Psoas muscle (tissue), 8 donors: ENCODE data around the gene E2F8. TPM values are rescaled to one million over a fixed set of nuclear protein-coding genes. Genes with fewer than 3 reads are reported as not detected.

ENCODE experiments used
- ATAC-seq, 4 donors: fragments of 200-7000 bp; cut with Tn5 transposase; one replicate each; pipeline ENCODE4 v1.9.1; 2020; ENCODE audit warnings: moderate library complexity in 3 of 4, mild to moderate bottlenecking in 2 of 4
- DNase-seq, 2 donors: peaks; one replicate each; pipeline ENCODE4 v3.0.0-alpha.2; 2020
- H3K27ac ChIP-seq: fragments of 200-600 bp; one replicate; pipeline ENCODE4 v1.8.0; 2022
- H3K27me3 ChIP-seq, 3 donors: fragments of 200-600 bp in 1 of 3; one replicate each; pipeline versions ENCODE4 v1.6.1 to v1.8.0; 2013 to 2022; ENCODE audit warnings: low read length in 2 of 3, mild to moderate bottlenecking in 2 of 3, moderate library complexity in 1 of 3; ENCODE audit not compliant: insufficient read depth in 3 of 3
- H3K36me3 ChIP-seq, 2 donors: fragments of 200-600 bp in 1 of 2; one replicate each; pipeline versions ENCODE4 v1.6.1 to v1.8.0; 2013 to 2022; ENCODE audit warnings: low read depth in 1 of 2, mild to moderate bottlenecking in 1 of 2, moderate library complexity in 1 of 2; ENCODE audit not compliant: insufficient read depth in 1 of 2
- H3K4me1 ChIP-seq: fragments of 200-600 bp; one replicate; pipeline ENCODE4 v1.8.0; 2022
- H3K4me3 ChIP-seq: fragments of 200-600 bp; one replicate; pipeline ENCODE4 v1.8.0; 2022; ENCODE audit warnings: mild to moderate bottlenecking
- H3K9me3 ChIP-seq: fragments of 200-600 bp; one replicate; pipeline ENCODE4 v1.8.0; 2022
- WGBS, 3 donors: extraction: QIAGEN DNeasy Blood & Tissue Kit; methylation state at CpG; one replicate each; pipeline versions ENCODE4 v1.1.6 to v1.1.7; 2013; 5-methylcytosine and 5-hydroxymethylcytosine counted together
- intact Hi-C, 2 donors: fragments of 100-400 bp; cut with DNase I; formaldehyde crosslinking; loops; one replicate each; pipeline versions ENCODE4 v1.11.0 to v1.14.2; 2022
- polyA plus RNA-seq, 3 donors: library from polyadenylated mRNA; stranded (reverse); fragments of 200-250 nt; gene quantifications; one replicate each; pipeline ENCODE4 v1.2.3, GENCODE V29; 2013
- total RNA-seq, 4 donors: library from RNA; stranded (reverse); fragmentation: NEBNext Ultra II Directional in 2 of 4; extraction: Animal tissue kit (Norgen Biotek cat#: 25700) in 2 of 4; gene quantifications; one replicate each; pipeline versions ENCODE4 v1.2.1 to v1.2.4, GENCODE V29; 2021 to 2023
- TF ChIP-seq, protein P1 (sequence below): fragments of 200-600 bp; IDR thresholded peaks from one replicate; pipeline ENCODE4 v1.8.0; 2022; ENCODE audit warnings: antibody characterized with exemption
- donor health status: healthy with polysubstance abuse.
- donor health status: DM: no; HTN: no; CAD: no; lungs with moderate emphysema.
- donor health status: Bipolar disorder and iron deficiency.
- donor health status: healthy.
- donor health status: DM: yes; HTN: yes; CAD: no.
- donor health status: DM: no; HTN: no; CAD: no.
- donor health status: DM: no; HTN: no; CAD: no.
- donor health status: DM: yes; HTN: yes; CAD: no.

Gene E2F8
- total and polyA plus RNA-seq, 7 donors, result 1.00 to 11.6 (median 1.5) TPM

DNA sequence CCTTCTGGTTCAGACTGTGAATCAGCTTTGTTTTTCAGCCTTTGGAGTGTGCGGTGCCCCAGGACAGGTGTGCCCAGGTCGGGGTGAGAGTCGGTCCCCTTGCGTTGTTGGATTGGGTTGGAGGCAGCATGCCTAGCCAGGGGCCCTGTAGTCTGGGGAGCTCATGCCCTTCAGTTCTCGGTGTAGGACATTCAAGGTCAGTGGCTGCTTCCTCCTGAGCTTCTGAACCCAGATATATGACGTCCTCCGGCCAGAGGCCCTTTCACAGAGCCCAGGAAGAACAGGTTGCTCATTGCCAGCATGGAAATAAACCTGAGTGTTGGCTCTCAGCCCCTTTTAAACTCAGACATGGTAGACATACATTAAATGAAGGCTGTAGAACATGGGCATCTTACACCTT lies 41.7 kb downstream of the E2F8 start:
- H3K27ac ChIP-seq, result peak overlapping the region; percentile 90
- no peak for ATAC-seq

DNA sequence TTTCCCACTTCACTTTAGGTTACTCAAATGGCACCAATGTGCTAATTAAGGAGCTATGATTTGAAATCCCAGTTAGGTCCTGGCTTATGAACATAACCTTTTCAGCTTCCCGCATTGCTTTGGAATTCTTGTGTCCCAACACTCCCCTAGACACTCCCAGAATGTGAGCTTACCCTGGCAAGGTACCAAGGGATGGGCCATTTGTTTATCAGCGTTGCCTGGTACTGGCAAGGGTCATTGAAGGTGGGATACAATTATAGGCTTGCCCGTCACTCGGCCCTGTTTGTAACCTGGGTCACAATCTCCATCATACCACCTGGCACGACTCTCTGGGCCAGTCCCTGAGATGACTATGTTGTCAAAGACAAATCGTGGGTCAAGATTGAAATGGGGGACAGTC lies 44.3 kb downstream of the E2F8 start:
- peaks cover 25% of the 10 kb centered on the region for H3K4me1 ChIP-seq
- H3K27me3 ChIP-seq, result no peaks in the 10 kb centered on the region
- no peak overlapping the region for H3K4me3 ChIP-seq
- DNase-seq (peak in 1 of 2 donors; percentile 55), ATAC-seq (peak; percentile 62 to 69 (median 68))
- 29 to 44% (median 41%) methylated on average over 6 of the region's 6 CpGs for WGBS, 3 donors
- TF ChIP-seq, protein P1, sequence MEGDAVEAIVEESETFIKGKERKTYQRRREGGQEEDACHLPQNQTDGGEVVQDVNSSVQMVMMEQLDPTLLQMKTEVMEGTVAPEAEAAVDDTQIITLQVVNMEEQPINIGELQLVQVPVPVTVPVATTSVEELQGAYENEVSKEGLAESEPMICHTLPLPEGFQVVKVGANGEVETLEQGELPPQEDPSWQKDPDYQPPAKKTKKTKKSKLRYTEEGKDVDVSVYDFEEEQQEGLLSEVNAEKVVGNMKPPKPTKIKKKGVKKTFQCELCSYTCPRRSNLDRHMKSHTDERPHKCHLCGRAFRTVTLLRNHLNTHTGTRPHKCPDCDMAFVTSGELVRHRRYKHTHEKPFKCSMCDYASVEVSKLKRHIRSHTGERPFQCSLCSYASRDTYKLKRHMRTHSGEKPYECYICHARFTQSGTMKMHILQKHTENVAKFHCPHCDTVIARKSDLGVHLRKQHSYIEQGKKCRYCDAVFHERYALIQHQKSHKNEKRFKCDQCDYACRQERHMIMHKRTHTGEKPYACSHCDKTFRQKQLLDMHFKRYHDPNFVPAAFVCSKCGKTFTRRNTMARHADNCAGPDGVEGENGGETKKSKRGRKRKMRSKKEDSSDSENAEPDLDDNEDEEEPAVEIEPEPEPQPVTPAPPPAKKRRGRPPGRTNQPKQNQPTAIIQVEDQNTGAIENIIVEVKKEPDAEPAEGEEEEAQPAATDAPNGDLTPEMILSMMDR, result no peak
- intact Hi-C loops, result loop anchor here in 1 of 2 donors (5.0 kb wide), 1 partner anchor 36 kb away; no protein-coding TSS in a partner anchor
- peaks cover 0 to 17% of the 10 kb centered on the region in 2 donors for H3K36me3 ChIP-seq
- H3K27ac ChIP-seq, result peak overlapping the region; percentile 82
- H3K9me3 ChIP-seq, result no peaks in the 10 kb centered on the region

More for the DNA sequence above, 41.7 kb downstream of the E2F8 start:
- H3K4me3 ChIP-seq, result peak overlapping the region; percentile 66
- WGBS, 3 donors, result 40 to 60% (median 45%) methylated on average over 7 of the region's 7 CpGs
- peaks cover 32% of the 10 kb centered on the region for H3K4me1 ChIP-seq
- TF ChIP-seq, protein P1, result no peak
- intact Hi-C loops, result loop anchor here in 1 of 2 donors (5.0 kb wide), 1 partner anchor 33 kb away; no protein-coding TSS in a partner anchor
- H3K9me3 ChIP-seq, result no peaks in the 10 kb centered on the region
- DNase-seq, result no peak
- H3K36me3 ChIP-seq, result no peaks in the 10 kb centered on the region
- no peaks in the 10 kb centered on the region for H3K27me3 ChIP-seq

DNA sequence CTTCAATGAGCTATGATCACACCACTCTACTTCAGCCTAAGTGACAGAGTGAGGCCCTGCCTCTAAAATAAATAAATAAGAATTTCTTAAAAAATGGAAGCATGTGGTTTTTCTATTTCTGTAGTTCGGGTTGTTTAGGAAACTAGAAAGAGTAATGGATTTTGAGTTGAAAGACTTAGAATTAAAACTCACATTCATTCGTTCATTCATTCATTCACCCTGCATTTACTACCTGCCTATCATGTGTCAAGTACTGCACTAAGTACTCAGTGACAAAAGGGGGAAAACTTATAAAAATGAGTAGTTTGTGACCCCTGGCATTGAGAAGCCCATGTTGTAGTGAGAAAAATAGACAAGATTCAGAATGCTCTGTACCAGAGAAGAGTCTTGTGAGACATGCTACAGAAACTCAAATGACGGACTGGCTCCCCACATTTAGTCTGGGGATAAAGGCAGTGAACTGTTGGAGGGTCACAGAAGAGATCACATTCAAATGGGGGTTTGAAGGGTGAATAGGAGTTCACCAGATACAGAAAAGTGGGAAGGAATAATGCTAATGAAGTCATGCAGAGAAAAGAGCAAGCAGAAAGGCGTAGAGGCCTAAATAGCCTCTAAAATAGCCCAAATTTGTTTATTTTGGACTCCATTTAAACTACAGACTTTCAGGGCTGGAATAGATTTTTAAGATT lies 46.0 kb downstream of the E2F8 start:
- TF ChIP-seq, protein P1, result no peak
- WGBS, 3 donors, result 90 to 93% (median 91%) methylated on average over 4 of the region's 4 CpGs
- H3K4me3 ChIP-seq, result no peak overlapping the region
- ATAC-seq (no peak), DNase-seq (no peak)
- peaks cover 5 to 34% of the 10 kb centered on the region in 2 donors for H3K36me3 ChIP-seq
- H3K4me1 ChIP-seq, result peaks cover 20% of the 10 kb centered on the region
- no peaks in the 10 kb centered on the region for H3K9me3 ChIP-seq
- no peaks in the 10 kb centered on the region for H3K27me3 ChIP-seq
- intact Hi-C loops, result loop anchor here in 1 of 2 donors (5.0 kb wide), 1 partner anchor 38 kb away; no protein-coding TSS in a partner anchor
- H3K27ac ChIP-seq, result peak overlapping the region; percentile 82

DNA sequence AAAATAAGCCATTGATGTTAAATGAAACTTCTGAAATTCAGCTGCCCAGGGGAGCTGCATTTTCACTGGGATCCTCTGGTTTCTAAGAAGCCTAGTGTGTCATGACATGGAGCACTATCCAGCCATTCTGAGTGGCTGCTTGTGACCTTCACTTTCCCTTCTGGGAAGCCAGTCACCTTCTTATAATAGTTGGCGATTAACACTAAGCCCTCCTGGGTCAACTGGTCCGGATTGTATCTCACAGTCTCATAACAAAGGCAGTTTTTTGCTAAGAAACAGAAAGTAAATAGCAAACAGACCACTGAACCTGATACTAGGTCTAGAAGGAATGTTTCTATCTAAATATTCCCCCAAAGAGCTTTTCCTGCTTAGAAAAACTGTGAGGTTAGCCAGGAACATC lies 46.8 kb downstream of the E2F8 start:
- no peak for DNase-seq
- 24 to 40% (median 29%) methylated on average over 2 of the region's 2 CpGs for WGBS, 3 donors
- H3K27ac ChIP-seq, result peak overlapping the region; percentile 82
- H3K4me3 ChIP-seq, result no peak overlapping the region
- no peaks in the 10 kb centered on the region for H3K9me3 ChIP-seq
- peak in 3 of 4 donors; percentile 50 to 67 (median 53) for ATAC-seq
- TF ChIP-seq, protein P1, result no peak
- peaks cover 12% of the 10 kb centered on the region for H3K4me1 ChIP-seq
- peaks cover 5 to 42% of the 10 kb centered on the region in 2 donors for H3K36me3 ChIP-seq
- intact Hi-C loops, result no loop called here
- H3K27me3 ChIP-seq, result no peaks in the 10 kb centered on the region
